Measurements from ENCODE around the gene MAP6.

DNA sequence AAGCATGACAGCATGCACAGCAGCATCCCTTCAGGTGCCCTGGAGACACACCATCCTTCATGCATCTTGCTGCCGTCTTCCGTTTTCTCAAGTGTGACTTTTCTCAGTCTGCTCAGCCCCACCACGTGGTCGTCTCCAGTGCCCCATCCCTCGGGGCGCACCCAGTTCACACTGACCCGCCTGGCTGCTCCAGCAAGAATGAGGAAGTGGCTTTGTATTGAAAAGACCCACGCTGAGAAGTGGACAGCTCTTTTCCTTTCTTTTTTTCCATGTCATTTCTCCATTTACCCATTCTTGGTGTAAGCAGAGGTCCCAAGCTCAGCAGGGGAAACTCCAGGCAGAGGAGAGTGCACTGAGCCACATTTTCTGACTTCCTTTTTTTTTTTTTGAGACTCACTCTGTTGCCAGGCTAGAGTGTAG lies 92.3 kb downstream of the MAP6 start:
- TF ChIP-seq CTCF (IDR thresholded peaks at IDR 0.05; ENCODE audit: low read depth, low read length) (no peak), MAX (IDR thresholded peaks at IDR 0.05; ENCODE audit: low read depth, low read length) (peak; percentile 98), POLR2A (IDR thresholded peaks at IDR 0.05; ENCODE audit: extremely low read depth, insufficient read length) (no peak)

Data from NB4 (cell line).